Liver (tissue), 9 donors: ENCODE data around the gene RAB3A. TPM values are rescaled to one million over a fixed set of nuclear protein-coding genes. Genes with fewer than 3 reads are reported as not detected.

ENCODE experiments used
- DNase-seq: peaks from one replicate; pipeline ENCODE4 v3.0.0-alpha.2; 2017; ENCODE audit warnings: low spot score
- H3K27ac ChIP-seq, 2 donors: one replicate each; pipeline ENCODE4 v1.7.0; 2013; ENCODE audit warnings: inconsistent platforms in 2 of 2, low read length in 2 of 2, control low read depth in 1 of 2, low read depth in 1 of 2, mild to moderate bottlenecking in 1 of 2
- H3K27me3 ChIP-seq, 4 donors: one replicate each; pipeline versions ENCODE4 v1.6.1 to v1.7.0; 2013; ENCODE audit warnings: low read length in 3 of 4, inconsistent platforms in 1 of 4, mild to moderate bottlenecking in 1 of 4, moderate library complexity in 1 of 4; ENCODE audit not compliant: control insufficient read depth in 4 of 4, insufficient read depth in 4 of 4
- H3K36me3 ChIP-seq, 4 donors: one replicate each; pipeline versions ENCODE4 v1.6.1 to v1.7.0; 2013; ENCODE audit warnings: low read length in 3 of 4, mild to moderate bottlenecking in 3 of 4, low read depth in 1 of 4, moderate library complexity in 1 of 4; ENCODE audit not compliant: control insufficient read depth in 4 of 4, insufficient read depth in 3 of 4
- H3K4me1 ChIP-seq, 4 donors: one replicate each; pipeline versions ENCODE4 v1.6.1 to v1.7.0; 2013; ENCODE audit warnings: low read length in 3 of 4, mild to moderate bottlenecking in 3 of 4, moderate library complexity in 1 of 4; ENCODE audit not compliant: control insufficient read depth in 4 of 4, insufficient read depth in 4 of 4
- H3K4me3 ChIP-seq, 3 donors: one replicate each; pipeline versions ENCODE4 v1.6.1 to v1.7.0; 2013; ENCODE audit warnings: low read length in 3 of 3, control low read depth in 1 of 3, low read depth in 1 of 3, mild to moderate bottlenecking in 1 of 3
- H3K9ac ChIP-seq, 2 donors: one replicate each; pipeline ENCODE4 v1.7.0; 2013; ENCODE audit warnings: low read length in 2 of 2, mild to moderate bottlenecking in 2 of 2, moderate library complexity in 2 of 2, control low read depth in 1 of 2, low read depth in 1 of 2
- H3K9me3 ChIP-seq, 4 donors: one replicate each; pipeline versions ENCODE4 v1.6.1 to v1.7.0; 2013; ENCODE audit warnings: low read length in 3 of 4; ENCODE audit not compliant: control insufficient read depth in 4 of 4
- ATF3 ChIP-seq: IDR thresholded peaks from 2 replicates; pipeline ENCODE4 v1.6.1; 2016; ENCODE audit warnings: antibody characterized with exemption
- EGR1 ChIP-seq, 2 donors: IDR thresholded peaks; 2 replicates each; pipeline ENCODE4 v1.6.1; 2016 to 2018; ENCODE audit warnings: antibody characterized with exemption in 2 of 2, low read depth in 2 of 2
- FOXA1 ChIP-seq: IDR thresholded peaks from 2 replicates; pipeline ENCODE4 v1.6.1; 2016; ENCODE audit warnings: antibody characterized with exemption
- FOXA2 ChIP-seq: IDR thresholded peaks from 2 replicates; pipeline ENCODE4 v1.6.1; 2016; ENCODE audit warnings: antibody characterized with exemption
- GABPA ChIP-seq, 2 donors: IDR thresholded peaks in 1 of 2; conservative IDR thresholded peaks in 1 of 2; 2 replicates each; pipeline ENCODE4 v1.6.1; 2016; ENCODE audit warnings: antibody characterized with exemption in 2 of 2, mild to moderate bottlenecking in 1 of 2, moderate library complexity in 1 of 2
- JUND ChIP-seq, 2 donors: IDR thresholded peaks; 2 replicates each; pipeline ENCODE4 v1.6.1; 2016; ENCODE audit warnings: antibody characterized with exemption in 2 of 2
- MAX ChIP-seq: IDR thresholded peaks from 2 replicates; pipeline ENCODE4 v1.6.1; 2016; ENCODE audit warnings: antibody characterized with exemption
- NR2F2 ChIP-seq: IDR thresholded peaks from 2 replicates; pipeline ENCODE4 v1.6.1; 2016; ENCODE audit warnings: antibody characterized with exemption
- REST ChIP-seq: IDR thresholded peaks from 2 replicates; pipeline ENCODE4 v1.6.1; 2016; ENCODE audit warnings: antibody characterized with exemption, mild to moderate bottlenecking
- TAF1 ChIP-seq: conservative IDR thresholded peaks from 2 replicates; pipeline ENCODE4 v1.6.1; 2016; ENCODE audit warnings: antibody characterized with exemption, mild to moderate bottlenecking
- ZBTB33 ChIP-seq: IDR thresholded peaks from 2 replicates; pipeline ENCODE4 v1.6.1; 2016; ENCODE audit warnings: antibody characterized with exemption
- WGBS: extraction: QIAGEN DNeasy Blood & Tissue Kit; methylation state at CpG from one replicate; pipeline ENCODE4 v1.1.7; 2013; 5-methylcytosine and 5-hydroxymethylcytosine counted together
- polyA plus RNA-seq, 2 donors: library from polyadenylated mRNA; stranded (reverse) in 1 of 2; unstranded in 1 of 2; fragments of 200-250 nt in 1 of 2; fragments of >200 nt in 1 of 2; fragmentation: Nextera tagmentation in 1 of 2; extraction: Ambion mirVana in 1 of 2; gene quantifications; one replicate each; pipeline versions ENCODE4 v1.2.1 to v1.2.3, GENCODE V29; 2013 to 2015
- total RNA-seq, 2 donors: library from RNA; depleted of rRNA; stranded (reverse); fragments of >200 nt; gene quantifications; one replicate each; pipeline ENCODE4 v1.2.3, GENCODE V29; 2014
- donor health status: healthy.
- donor health status: healthy.
- donor health status: healthy.
- donor health status: healthy.
- donor health status: healthy.

RAB3A gene
- total and polyA plus RNA-seq, 4 donors, result 0.33 to 1.7 (median 0.79) TPM

- no peaks in the 10 kb centered on the region for H3K4me1 ChIP-seq
- H3K27me3 ChIP-seq, result no peaks in the 10 kb centered on the region
- H3K9me3 ChIP-seq, result no peaks in the 10 kb centered on the region
- no peak for TF ChIP-seq FOXA1
- no peak for TF ChIP-seq REST
- no peak for TF ChIP-seq FOXA2
- TF ChIP-seq ZBTB33, result no peak
- 91% methylated on average over 3 of the region's 3 CpGs for WGBS
- no peak for DNase-seq
- no peak overlapping the region for H3K4me3 ChIP-seq
- H3K9ac ChIP-seq, result no peak overlapping the region
- H3K27ac ChIP-seq, result no peak overlapping the region
- H3K36me3 ChIP-seq, result no peaks in the 10 kb centered on the region
These were observed 14.8 kb upstream of the RAB3A start for GRCh38 chr19:18218600-18218999.

- no peaks in the 10 kb centered on the region for H3K27me3 ChIP-seq
- H3K9me3 ChIP-seq, result no peaks in the 10 kb centered on the region
- DNase-seq, result no peak
- no peak overlapping the region for H3K27ac ChIP-seq
- H3K4me3 ChIP-seq, result no peak overlapping the region
- H3K4me1 ChIP-seq, result no peaks in the 10 kb centered on the region
- WGBS, result 90% methylated on average over 17 of the region's 17 CpGs
- no peak for TF ChIP-seq JUND (IDR thresholded peaks at IDR 0.05)
- TF ChIP-seq TAF1, result no peak
- TF ChIP-seq NR2F2, result no peak
- TF ChIP-seq FOXA1, result no peak
- TF ChIP-seq EGR1 (IDR thresholded peaks at IDR 0.05; ENCODE audit: low read depth in 2 of 2), result no peak
- no peak for TF ChIP-seq ATF3
- TF ChIP-seq GABPA (IDR thresholded peaks at IDR 0.05 in 1 of 2, conservative IDR thresholded peaks at IDR 0.05 in 1 of 2), result no peak
- no peak for TF ChIP-seq FOXA2
- no peak for TF ChIP-seq REST
- no peak for TF ChIP-seq MAX
- no peak overlapping the region for H3K9ac ChIP-seq
- no peaks in the 10 kb centered on the region for H3K36me3 ChIP-seq
These were observed 14.3 kb upstream of the RAB3A start for GRCh38 chr19:18218159-18218558.
